Superior temporal gyrus (tissue), 1 donor: ENCODE data around the gene PPP1R37.
"Not testable (repeated sequence)": the region's sequence is repeated elsewhere in the genome, so short reads cannot be mapped to it uniquely, and the experiment has no call there.

Experiments
- DNase-seq: peaks from one replicate; pipeline ENCODE4 v3.0.0-alpha.2; 2016; ENCODE audit errors: extremely low spot score

Gene PPP1R37

GRCh38 chr19:45095496-45096413, 2.8 kb downstream of the PPP1R37 start:
- DNase-seq: no peak

DNA sequence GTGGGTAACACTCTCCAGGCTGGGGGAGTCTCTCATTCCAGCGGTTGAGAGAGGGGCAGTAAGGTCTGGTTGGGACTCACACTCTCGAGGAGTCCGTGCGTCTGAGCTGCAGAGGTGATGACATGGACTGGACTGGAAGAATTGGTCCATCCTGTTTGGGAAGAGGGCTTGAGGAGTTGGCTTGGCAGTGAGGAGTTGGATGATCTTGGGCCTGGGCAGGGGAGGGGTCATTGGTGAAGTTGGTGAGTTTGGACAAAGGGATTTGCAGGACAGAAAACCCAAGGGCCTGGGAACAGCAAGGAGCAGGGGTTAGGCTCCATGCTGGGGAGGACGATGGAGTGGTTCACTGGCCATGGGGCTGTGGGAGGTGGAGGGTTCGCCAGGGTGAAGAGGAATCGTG, 3.7 kb downstream of the PPP1R37 start:
- DNase-seq: no peak

DNA sequence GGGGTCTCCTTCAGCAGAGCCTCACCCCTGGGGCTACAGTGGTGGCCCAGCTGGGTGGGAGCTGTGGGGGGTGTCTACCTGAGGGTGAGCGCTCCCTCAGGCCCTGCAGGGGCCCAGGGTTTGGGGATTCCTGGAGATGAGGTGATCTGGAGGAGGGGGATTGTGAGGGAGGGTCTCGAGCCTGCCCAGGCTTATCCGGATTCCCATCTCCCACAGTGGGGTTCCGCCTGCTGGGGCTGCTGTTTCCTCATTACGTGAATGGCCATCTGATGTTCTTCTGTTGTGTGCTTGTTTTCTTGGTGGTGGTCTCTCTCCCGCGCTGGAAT, 4.4 kb downstream of the PPP1R37 start:
- no peak for DNase-seq

DNA sequence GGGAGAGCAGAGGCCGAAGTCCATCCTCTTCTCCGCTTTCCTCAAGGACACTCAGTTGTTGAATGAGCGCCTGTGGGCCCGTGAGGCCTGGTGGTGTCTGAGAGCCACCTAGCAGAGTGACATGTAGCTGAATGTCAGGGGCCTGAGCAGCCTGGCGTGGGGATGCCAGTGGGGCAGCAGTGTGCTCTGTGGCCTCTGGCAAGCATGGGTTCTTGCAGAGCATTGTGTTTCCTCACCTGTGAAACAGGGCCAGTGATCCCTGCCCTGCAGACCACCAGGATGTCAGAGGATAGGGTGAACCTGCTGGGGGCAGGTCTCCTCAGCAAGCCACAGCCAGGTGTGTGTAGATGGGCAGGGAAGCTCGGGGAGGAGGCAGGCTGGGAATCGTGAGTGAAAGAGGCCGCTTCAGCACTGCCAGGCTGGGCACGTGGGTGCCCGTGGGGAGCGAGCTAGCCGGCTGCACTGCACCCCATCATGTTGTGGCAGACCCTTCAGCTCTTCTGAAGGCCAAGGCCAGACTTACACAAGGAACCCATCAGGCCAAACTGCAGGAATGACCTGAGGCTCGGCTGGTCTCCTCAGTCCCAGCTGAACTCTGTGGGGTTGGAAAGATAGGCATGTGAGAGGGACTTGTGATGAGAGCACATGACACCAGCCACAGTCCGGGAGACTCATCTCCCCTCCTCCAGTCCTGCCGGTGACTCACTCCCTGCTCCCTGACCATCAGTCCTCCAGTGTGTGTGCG, 5.0 kb downstream of the PPP1R37 start:
- peak; percentile 76 for DNase-seq

GRCh38 chr19:45098521-45099466, 5.8 kb downstream of the PPP1R37 start:
- DNase-seq: peak; percentile 89

GRCh38 chr19:45099467-45100191, 6.7 kb downstream of the PPP1R37 start:
- no peak for DNase-seq

GRCh38 chr19:45100201-45100600, 7.2 kb downstream of the PPP1R37 start:
- DNase-seq: no peak

DNA sequence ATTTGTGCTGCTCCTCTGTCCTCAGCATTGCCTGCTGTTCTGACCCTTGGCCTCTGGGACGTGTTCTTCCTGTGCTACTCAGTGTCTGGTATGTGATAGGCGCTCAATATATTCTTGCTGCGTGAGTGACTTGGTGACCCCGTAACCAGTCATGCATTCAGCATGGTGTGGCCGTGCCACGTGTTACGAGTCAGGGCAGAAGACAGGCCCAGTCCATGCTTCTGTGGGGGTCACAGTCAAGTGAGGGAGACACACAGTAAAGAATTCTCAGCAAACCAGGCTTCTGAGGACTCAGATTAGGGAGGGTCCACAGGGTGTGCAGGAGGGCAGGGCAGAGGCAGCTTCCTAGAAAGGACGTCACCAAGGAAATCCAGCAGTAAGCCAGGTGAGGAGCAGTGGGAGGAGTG, 7.9 kb downstream of the PPP1R37 start:
- no peak for DNase-seq

GRCh38 chr19:45101806-45102205, 8.8 kb downstream of the PPP1R37 start:
- DNase-seq: no peak

DNA sequence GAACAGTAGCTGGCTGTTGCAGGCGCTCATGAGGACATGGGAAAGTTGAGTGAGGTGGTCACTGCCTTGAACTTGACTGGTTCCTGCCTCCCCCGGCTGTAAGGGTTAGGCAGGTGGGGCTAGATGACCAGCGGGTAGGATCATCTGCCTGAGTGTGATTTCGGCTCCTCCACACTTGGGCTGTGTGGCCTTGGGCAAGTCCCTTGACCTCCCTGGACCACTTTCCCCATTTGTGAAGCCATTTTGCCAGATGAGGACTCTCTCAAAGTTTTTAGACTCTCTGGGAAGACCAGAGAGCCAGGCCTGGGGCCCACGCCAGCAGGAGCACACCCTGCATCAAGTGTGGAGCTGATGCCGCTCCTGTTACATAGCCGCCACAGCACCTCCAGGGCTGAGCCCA, 9.5 kb downstream of the PPP1R37 start:
- no peak for DNase-seq

GRCh38 chr19:45103156-45103507, 10.2 kb downstream of the PPP1R37 start:
- DNase-seq: peak; percentile 50

DNA sequence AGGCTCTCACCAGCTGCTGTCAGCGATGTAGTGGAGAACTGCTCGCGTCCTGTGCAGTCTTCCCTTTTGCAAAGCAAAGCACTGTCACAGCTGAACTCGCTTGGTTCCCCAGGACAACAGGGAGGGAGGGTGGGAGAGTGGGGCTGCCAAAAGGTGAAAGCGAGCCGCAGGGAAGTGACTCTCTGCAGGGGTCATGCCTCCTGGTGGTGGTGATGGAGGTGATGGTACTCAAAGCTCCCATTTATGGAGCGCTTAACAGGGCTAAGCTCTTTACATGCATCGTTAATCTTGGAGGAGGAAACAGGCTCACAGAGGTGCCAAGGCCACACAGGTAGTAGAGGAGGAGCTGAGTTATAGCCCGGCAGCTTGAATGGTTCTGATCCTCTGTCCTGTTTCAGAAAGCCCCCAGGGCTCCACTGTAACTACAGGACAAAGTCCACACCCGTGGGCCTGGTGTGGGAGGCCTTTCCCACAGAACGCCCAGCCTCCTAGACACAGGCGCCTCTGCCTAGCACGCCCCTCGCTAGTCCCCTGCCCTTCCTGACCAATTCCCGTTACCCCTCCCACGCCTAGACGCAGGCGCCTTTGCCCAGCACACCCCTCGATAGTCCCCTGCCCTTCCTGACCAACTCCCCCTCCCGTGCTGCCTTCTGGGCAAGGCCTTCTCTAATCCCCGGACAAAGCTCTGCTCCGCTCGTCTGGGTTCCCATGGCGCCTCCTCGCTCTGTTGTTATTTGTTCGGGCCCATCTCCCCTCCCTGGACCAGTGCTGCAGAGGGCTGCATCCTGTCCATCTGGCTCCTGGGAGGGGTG, 10.7 kb downstream of the PPP1R37 start:
- no peak for DNase-seq

GRCh38 chr19:45104658-45105349, 11.8 kb downstream of the PPP1R37 start:
- no peak for DNase-seq

- DNase-seq: not testable (repeated sequence)
These were observed 13.4 kb downstream of the PPP1R37 start for GRCh38 chr19:45106363-45106762.

GRCh38 chr19:45107621-45108150, 14.7 kb downstream of the PPP1R37 start:
- DNase-seq: no peak

DNA sequence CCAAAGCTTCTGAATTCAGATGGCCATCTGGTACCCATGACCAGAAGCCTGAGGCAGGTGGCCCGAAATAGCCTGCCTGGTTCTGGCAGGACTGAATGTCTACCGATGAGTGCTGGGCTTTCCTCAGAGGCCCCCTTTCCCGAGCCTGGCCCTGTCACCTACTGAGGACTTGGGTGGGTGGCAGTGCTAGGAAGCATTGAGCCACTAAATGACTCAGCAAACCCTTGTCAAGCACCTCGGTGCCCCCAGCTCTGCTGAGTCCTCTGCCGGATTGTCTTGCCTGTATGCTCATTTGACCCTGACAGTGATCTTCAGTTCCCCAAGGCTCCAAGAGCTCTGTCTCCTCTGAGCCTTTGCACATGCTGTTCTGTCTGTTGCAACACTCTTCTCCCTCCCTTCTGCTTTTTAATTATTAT, 17.9 kb downstream of the PPP1R37 start:
- no peak for DNase-seq

DNA sequence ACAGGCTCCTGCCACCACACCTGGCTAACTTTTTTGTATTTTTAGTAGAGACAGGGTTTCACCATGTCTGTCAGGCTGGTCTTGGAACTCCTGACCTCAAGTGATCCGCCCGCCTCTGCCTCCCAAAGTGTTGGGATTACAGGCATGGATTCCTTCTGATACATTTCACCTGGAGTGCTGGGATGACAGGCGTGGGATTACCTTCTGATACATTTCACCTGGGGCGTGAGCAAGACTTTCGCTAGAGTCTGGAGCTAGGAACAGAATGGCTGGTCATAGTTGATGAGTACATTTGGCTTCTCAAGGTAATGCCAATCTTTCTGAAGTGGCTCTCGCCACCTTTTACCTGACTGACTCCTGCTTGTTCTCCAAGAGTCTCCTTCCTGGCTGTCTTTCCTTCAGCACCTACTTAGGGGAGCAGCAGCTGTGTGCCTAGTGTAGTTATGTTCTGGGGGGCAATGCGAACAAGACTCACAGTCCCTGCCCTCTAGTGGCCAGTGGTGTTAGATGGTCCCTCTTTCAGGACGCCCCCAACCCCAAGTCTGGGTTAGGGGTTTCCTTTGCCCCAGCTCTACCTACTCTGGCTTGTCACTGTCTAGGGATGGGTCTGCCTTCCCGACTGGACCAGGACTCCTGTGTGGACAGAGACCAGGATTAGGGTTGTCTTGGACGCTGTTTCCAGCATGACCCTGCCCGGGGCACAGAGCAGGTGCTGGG, 19.3 kb downstream of the PPP1R37 start:
- no peak for DNase-seq

DNA sequence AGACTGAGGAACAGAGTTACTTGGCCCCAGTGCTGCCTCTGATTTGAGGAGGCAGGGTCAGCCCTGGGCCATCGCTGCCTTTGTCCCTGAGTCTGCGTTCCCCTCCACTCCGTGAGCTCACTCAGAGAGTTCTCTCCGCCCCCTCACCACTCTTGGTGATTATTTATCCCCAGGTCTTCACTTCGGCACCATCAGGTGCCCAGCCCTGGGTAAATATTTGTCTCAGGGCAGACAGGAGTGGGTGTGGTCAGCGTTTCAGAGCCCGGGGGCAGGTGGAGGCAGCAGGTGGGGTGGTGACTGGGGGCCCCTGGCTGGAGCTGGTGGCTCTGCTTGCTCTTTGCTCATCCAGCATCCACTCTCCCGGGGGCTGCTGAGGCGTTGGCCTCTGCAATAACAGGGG, 20.6 kb downstream of the PPP1R37 start:
- DNase-seq: no peak

GRCh38 chr19:45114116-45114515, 21.1 kb downstream of the PPP1R37 start:
- DNase-seq: no peak
